HEK293 (cell line): Measurements from ENCODE around the gene RPL15.

ENCODE experiments used
- CTCF ChIA-PET: fragments of 350-600 bp; formaldehyde crosslinking; extraction: SDS; loops from one replicate; lab custom pipeline; 2021; ENCODE audit warnings: antibody characterized with exemption; lab: Yijun Ruan, JAX
- POLR2A ChIA-PET: fragments of 300-600 bp; formaldehyde crosslinking; extraction: SDS; loops from one replicate; lab custom pipeline; 2020; ENCODE audit warnings: antibody characterized with exemption, inconsistent platforms; lab: Yijun Ruan, JAX
- H3K27ac ChIP-seq: fragments of 200-500 bp; sonication (Bioruptor generic); 2 replicates; pipeline ENCODE4 v1.5.1; 2014; ENCODE audit warnings: low read depth, low read length, control low read depth, inconsistent platforms; ENCODE audit errors: extremely low read depth
- H3K36me3 ChIP-seq, 2 experiments: fragments of 200-500 bp in 1 of 2; sonication (Bioruptor generic) in 1 of 2; 1 replicate in 1 of 2; 2 replicates in 1 of 2; pipeline ENCODE4 v1.5.1; 2014 to 2017; ENCODE audit warnings: inconsistent platforms in 2 of 2, low read length in 2 of 2; ENCODE audit not compliant: control insufficient read depth in 2 of 2, insufficient read depth in 1 of 2
- H3K4me1 ChIP-seq: fragments of 200-500 bp; sonication (Bioruptor generic); 2 replicates; pipeline ENCODE4 v1.5.1; 2014; ENCODE audit warnings: mild to moderate bottlenecking, low read length, inconsistent platforms; ENCODE audit not compliant: control insufficient read depth, insufficient read depth
- H3K4me3 ChIP-seq: 2 replicates; pipeline ENCODE4 v1.5.1; 2011; ENCODE audit warnings: low read depth, mild to moderate bottlenecking, control low read depth, low read length, moderate library complexity
- H3K9me3 ChIP-seq: fragments of 200-500 bp; sonication (Bioruptor generic); 2 replicates; pipeline ENCODE4 v1.5.1; 2014; ENCODE audit warnings: low read depth, low read length, inconsistent platforms; ENCODE audit not compliant: control insufficient read depth, insufficient read depth
- IKZF3 ChIP-seq: fragments of 450-650 bp; IDR thresholded peaks from 2 replicates; pipeline ENCODE4 v1.5.0; 2018; ENCODE audit warnings: missing biosample characterization, mild to moderate bottlenecking, missing genetic modification characterization, moderate library complexity
- SETDB1 ChIP-seq: IDR thresholded peaks from one replicate; pipeline ENCODE4 v1.6.1; 2017; ENCODE audit warnings: mild to moderate bottlenecking, low read length, moderate library complexity, mixed read lengths; ENCODE audit not compliant: insufficient read length
- TSHZ1 ChIP-seq: fragments of 450-650 bp; formaldehyde crosslinking; IDR thresholded peaks from 2 replicates; pipeline ENCODE4 v1.5.1; 2016; ENCODE audit warnings: missing biosample characterization, missing genetic modification characterization, borderline replicate concordance
- ZBTB8A ChIP-seq: fragments of 450-650 bp; formaldehyde crosslinking; IDR thresholded peaks from 2 replicates; pipeline ENCODE4 v1.5.1; 2016; ENCODE audit warnings: missing biosample characterization, missing genetic modification characterization
- ZNF140 ChIP-seq: fragments of 450-650 bp; formaldehyde crosslinking; IDR thresholded peaks from 2 replicates; pipeline ENCODE4 v1.5.1; 2016; ENCODE audit warnings: missing biosample characterization, missing genetic modification characterization
- ZNF155 ChIP-seq: fragments of 450-650 bp; formaldehyde crosslinking; IDR thresholded peaks from 2 replicates; pipeline ENCODE4 v1.5.1; 2016; ENCODE audit warnings: missing biosample characterization, missing genetic modification characterization
- ZNF211 ChIP-seq: fragments of 450-650 bp; formaldehyde crosslinking; IDR thresholded peaks from 2 replicates; pipeline ENCODE4 v1.5.1; 2016; ENCODE audit warnings: low read depth, missing biosample characterization, missing genetic modification characterization
- ZNF394 ChIP-seq: fragments of 450-650 bp; formaldehyde crosslinking; IDR thresholded peaks from 2 replicates; pipeline ENCODE4 v1.5.1; 2016; ENCODE audit warnings: missing biosample characterization, missing genetic modification characterization, mild to moderate bottlenecking, moderate library complexity, borderline replicate concordance
- ZNF473 ChIP-seq: fragments of 450-650 bp; formaldehyde crosslinking; IDR thresholded peaks from 2 replicates; pipeline ENCODE4 v1.5.1; 2017; ENCODE audit warnings: missing biosample characterization, missing genetic modification characterization
- ZNF488 ChIP-seq: fragments of 450-650 bp; formaldehyde crosslinking; IDR thresholded peaks from 2 replicates; pipeline ENCODE4 v1.5.1; 2016; ENCODE audit warnings: missing biosample characterization, missing genetic modification characterization
- ZNF510 ChIP-seq: fragments of 450-650 bp; formaldehyde crosslinking; IDR thresholded peaks from 2 replicates; pipeline ENCODE4 v1.5.1; 2018; ENCODE audit warnings: mild to moderate bottlenecking, missing genetic modification characterization, missing biosample characterization; ENCODE audit not compliant: insufficient replicate concordance
- ZNF626 ChIP-seq: fragments of 450-650 bp; sonication (Bioruptor Pico); formaldehyde crosslinking; IDR thresholded peaks from 2 replicates; pipeline ENCODE4 v1.5.1; 2018; ENCODE audit warnings: missing biosample characterization, missing genetic modification characterization, inconsistent platforms
- ZNF629 ChIP-seq: fragments of 450-650 bp; formaldehyde crosslinking; IDR thresholded peaks from 2 replicates; pipeline ENCODE4 v1.5.1; 2017; ENCODE audit warnings: missing biosample characterization, missing genetic modification characterization
- ZNF677 ChIP-seq: fragments of 450-650 bp; IDR thresholded peaks from 2 replicates; pipeline ENCODE4 v1.5.0; 2018; ENCODE audit warnings: missing biosample characterization, mild to moderate bottlenecking, missing genetic modification characterization, moderate library complexity
- ZNF707 ChIP-seq: fragments of 450-650 bp; formaldehyde crosslinking; IDR thresholded peaks from 2 replicates; pipeline ENCODE4 v1.5.1; 2016; ENCODE audit warnings: missing biosample characterization, missing genetic modification characterization
- ZNF843 ChIP-seq: fragments of 450-650 bp; formaldehyde crosslinking; IDR thresholded peaks from 2 replicates; pipeline ENCODE4 v1.5.1; 2016; ENCODE audit warnings: missing biosample characterization, missing genetic modification characterization
- ZSCAN16 ChIP-seq: fragments of 450-650 bp; formaldehyde crosslinking; IDR thresholded peaks from 2 replicates; pipeline ENCODE4 v1.5.1; 2016; ENCODE audit warnings: missing biosample characterization, missing genetic modification characterization
- ZSCAN18 ChIP-seq: fragments of 450-650 bp; formaldehyde crosslinking; IDR thresholded peaks from 2 replicates; pipeline ENCODE4 v1.5.1; 2016; ENCODE audit warnings: missing biosample characterization, missing genetic modification characterization
- TF ChIP-seq, protein P1 (sequence below): fragments of 450-650 bp; formaldehyde crosslinking; IDR thresholded peaks from 2 replicates; pipeline ENCODE4 v1.5.1; 2017; ENCODE audit warnings: missing biosample characterization, mild to moderate bottlenecking, missing genetic modification characterization, moderate library complexity
- TF ChIP-seq, protein P2 (sequence below): fragments of 450-650 bp; formaldehyde crosslinking; IDR thresholded peaks from 2 replicates; pipeline ENCODE4; 2016; ENCODE audit warnings: missing biosample characterization, missing genetic modification characterization

RPL15 gene

DNA sequence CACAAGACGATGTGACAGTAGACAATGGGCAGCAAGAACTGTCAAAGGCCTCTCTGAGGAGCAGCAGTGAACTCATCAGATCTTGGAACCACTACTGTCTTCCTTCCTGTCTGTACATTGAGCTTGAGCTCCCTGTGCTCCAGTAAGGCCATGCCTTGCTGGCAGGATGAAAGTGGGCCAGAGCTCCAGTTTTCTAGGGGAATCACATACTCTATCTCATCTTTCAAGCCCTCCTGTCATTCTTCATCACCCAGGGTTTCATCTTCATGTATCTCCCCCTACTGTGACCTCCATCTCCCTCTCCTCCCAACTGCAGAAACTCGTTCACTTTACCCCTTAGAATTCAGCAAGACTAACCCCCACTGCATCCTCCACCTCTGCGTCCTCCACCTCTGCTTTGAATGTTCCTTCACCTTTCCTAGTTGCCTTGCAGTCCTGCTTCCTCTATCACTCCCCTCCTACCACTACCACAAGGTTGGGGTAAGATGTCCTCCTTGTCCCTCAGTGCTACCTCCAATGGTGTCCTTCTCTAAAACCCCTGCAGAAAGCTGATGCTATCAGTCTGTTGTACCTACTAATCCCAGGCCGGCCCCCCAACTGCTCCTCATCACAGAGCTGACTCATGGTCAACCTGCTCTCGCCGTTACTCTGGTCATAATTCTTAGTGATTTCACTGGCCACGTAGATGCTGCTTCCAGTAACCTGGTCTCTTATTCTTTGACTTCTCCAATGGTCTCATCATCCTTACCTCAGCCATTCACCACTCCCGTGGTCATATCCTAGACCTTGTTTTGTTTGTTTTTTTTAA is 22.5 kb upstream of the RPL15 start:
- CTCF ChIA-PET: no interaction called here

More for the DNA sequence above, 22.5 kb upstream of the RPL15 start:
- TF ChIP-seq, protein P1, sequence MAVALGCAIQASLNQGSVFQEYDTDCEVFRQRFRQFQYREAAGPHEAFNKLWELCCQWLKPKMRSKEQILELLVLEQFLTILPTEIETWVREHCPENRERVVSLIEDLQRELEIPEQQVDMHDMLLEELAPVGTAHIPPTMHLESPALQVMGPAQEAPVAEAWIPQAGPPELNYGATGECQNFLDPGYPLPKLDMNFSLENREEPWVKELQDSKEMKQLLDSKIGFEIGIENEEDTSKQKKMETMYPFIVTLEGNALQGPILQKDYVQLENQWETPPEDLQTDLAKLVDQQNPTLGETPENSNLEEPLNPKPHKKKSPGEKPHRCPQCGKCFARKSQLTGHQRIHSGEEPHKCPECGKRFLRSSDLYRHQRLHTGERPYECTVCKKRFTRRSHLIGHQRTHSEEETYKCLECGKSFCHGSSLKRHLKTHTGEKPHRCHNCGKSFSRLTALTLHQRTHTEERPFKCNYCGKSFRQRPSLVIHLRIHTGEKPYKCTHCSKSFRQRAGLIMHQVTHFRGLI (tag by site-specific recombination): no peak
- TF ChIP-seq SETDB1 (no peak), ZNF140 (tag by site-specific recombination) (no peak), ZNF155 (tag by site-specific recombination) (no peak), ZSCAN16 (no peak), ZSCAN18 (tag by site-specific recombination) (no peak), IKZF3 (tag by site-specific recombination) (no peak), ZNF843 (tag by site-specific recombination) (no peak), ZNF510 (tag by site-specific recombination) (no peak), ZNF488 (tag by site-specific recombination) (no peak), ZBTB8A (tag by site-specific recombination) (no peak), TSHZ1 (tag by site-specific recombination) (no peak), ZNF211 (tag by site-specific recombination) (no peak), ZNF677 (tag by site-specific recombination) (no peak), ZNF394 (no peak), ZNF707 (tag by site-specific recombination) (no peak), ZNF626 (tag by site-specific recombination) (no peak), ZNF629 (tag by site-specific recombination) (no peak), ZNF473 (no peak)
- TF ChIP-seq, protein P2, sequence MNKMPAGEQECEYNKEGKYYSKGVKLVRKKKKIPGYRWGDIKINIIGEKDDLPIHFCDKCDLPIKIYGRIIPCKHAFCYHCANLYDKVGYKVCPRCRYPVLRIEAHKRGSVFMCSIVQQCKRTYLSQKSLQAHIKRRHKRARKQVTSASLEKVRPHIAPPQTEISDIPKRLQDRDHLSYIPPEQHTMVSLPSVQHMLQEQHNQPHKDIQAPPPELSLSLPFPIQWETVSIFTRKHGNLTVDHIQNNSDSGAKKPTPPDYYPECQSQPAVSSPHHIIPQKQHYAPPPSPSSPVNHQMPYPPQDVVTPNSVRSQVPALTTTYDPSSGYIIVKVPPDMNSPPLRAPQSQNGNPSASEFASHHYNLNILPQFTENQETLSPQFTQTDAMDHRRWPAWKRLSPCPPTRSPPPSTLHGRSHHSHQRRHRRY (tag by site-specific recombination): no peak
- no peaks in the 10 kb centered on the region for H3K4me1 ChIP-seq
- no peaks in the 10 kb centered on the region for H3K9me3 ChIP-seq
- POLR2A ChIA-PET: interaction anchor here (0.7 kb wide), 1 partner anchor 22 kb away, joined by 3 read pairs; the partner anchor contains the start of genes NKIRAS1 and RPL15
- no peak overlapping the region for H3K27ac ChIP-seq
- H3K4me3 ChIP-seq: no peak overlapping the region
- H3K36me3 ChIP-seq: peaks cover 8 to 80% of the 10 kb centered on the region in 2 experiments
